ENCODE measurements around the gene ADAT3. TPM values are rescaled to one million over a fixed set of nuclear protein-coding genes. Genes with fewer than 3 reads are reported as not detected.

The ADAT3 gene
- polyA plus RNA-seq, 6 donors from 2014 or later, result 1.9 to 6.1 (median 3.6) TPM

- Mint-ChIP-seq H3K4me1 (peaks cover 5 to 7% (median 5%) of the 10 kb centered on the region in 3 donors), H3K9me3 (no peaks in the 10 kb centered on the region), H3K27me3 (no peaks in the 10 kb centered on the region), H3K27ac (no peak overlapping the region), H3K4me3 (no peak overlapping the region), H3K36me3 (no peaks in the 10 kb centered on the region)
- no peak for ATAC-seq (ENCODE audit: low read depth in 2 of 2)
- DNase-seq, result no peak
Observed at GRCh38 chr19:1918975-1919374, 13.8 kb downstream of the ADAT3 start.

GRCh38 chr19:1920644-1921043 is 15.4 kb downstream of the ADAT3 start:
- DNase-seq, result no peak
- ATAC-seq (ENCODE audit: low read depth in 2 of 2), result no peak
- no peaks in the 10 kb centered on the region for H3K36me3 Mint-ChIP-seq

GRCh38 chr19:1921326-1921725 is 16.1 kb downstream of the ADAT3 start:
- Mint-ChIP-seq H3K36me3 (no peaks in the 10 kb centered on the region), H3K4me1 (peaks cover 0 to 7% (median 5%) of the 10 kb centered on the region in 3 donors), H3K27me3 (no peaks in the 10 kb centered on the region), H3K9me3 (no peaks in the 10 kb centered on the region), H3K27ac (no peak overlapping the region), H3K4me3 (no peak overlapping the region)
- DNase-seq (no peak), ATAC-seq (ENCODE audit: low read depth in 2 of 2) (no peak)

More at GRCh38 chr19:1920644-1921043, 15.4 kb downstream of the ADAT3 start:
- H3K4me1 Mint-ChIP-seq, result peaks cover 1 to 7% (median 5%) of the 10 kb centered on the region in 3 donors
- no peak overlapping the region for H3K27ac Mint-ChIP-seq
- no peaks in the 10 kb centered on the region for H3K9me3 Mint-ChIP-seq
- no peak overlapping the region for H3K4me3 Mint-ChIP-seq
- H3K27me3 Mint-ChIP-seq, result no peaks in the 10 kb centered on the region

- Mint-ChIP-seq H3K4me3 (no peak overlapping the region), H3K27ac (no peak overlapping the region), H3K27me3 (no peaks in the 10 kb centered on the region), H3K4me1 (peaks cover 0 to 7% (median 5%) of the 10 kb centered on the region in 3 donors), H3K36me3 (no peaks in the 10 kb centered on the region), H3K9me3 (no peaks in the 10 kb centered on the region)
- DNase-seq (no peak), ATAC-seq (ENCODE audit: low read depth in 2 of 2) (no peak)
Observed at GRCh38 chr19:1921825-1922224, 16.6 kb downstream of the ADAT3 start.

- Mint-ChIP-seq H3K27ac (no peak overlapping the region), H3K9me3 (no peaks in the 10 kb centered on the region), H3K4me1 (peaks cover 0 to 8% (median 3%) of the 10 kb centered on the region in 3 donors), H3K4me3 (no peak overlapping the region), H3K36me3 (no peaks in the 10 kb centered on the region), H3K27me3 (no peaks in the 10 kb centered on the region)
- no peak for ATAC-seq (ENCODE audit: low read depth in 2 of 2)
- no peak for DNase-seq
Observed at GRCh38 chr19:1922803-1923202, 17.6 kb downstream of the ADAT3 start.

GRCh38 chr19:1923319-1923718 is 18.1 kb downstream of the ADAT3 start:
- Mint-ChIP-seq H3K4me1 (peaks cover 0 to 4% (median 2%) of the 10 kb centered on the region in 3 donors), H3K27me3 (no peaks in the 10 kb centered on the region), H3K27ac (peak overlapping the region in 2 of 6 donors; percentile 26 to 70), H3K36me3 (no peaks in the 10 kb centered on the region), H3K9me3 (no peaks in the 10 kb centered on the region), H3K4me3 (no peak overlapping the region)
- ATAC-seq (ENCODE audit: low read depth in 2 of 2) (peak; percentile 70 to 88), DNase-seq (no peak)

GRCh38 chr19:1924320-1924961 is 19.2 kb downstream of the ADAT3 start:
- DNase-seq, result no peak
- Mint-ChIP-seq H3K9me3 (no peaks in the 10 kb centered on the region), H3K4me1 (peaks cover 0 to 12% (median 4%) of the 10 kb centered on the region in 3 donors), H3K27ac (no peak overlapping the region), H3K4me3 (no peak overlapping the region), H3K36me3 (no peaks in the 10 kb centered on the region), H3K27me3 (no peaks in the 10 kb centered on the region)
- no peak for ATAC-seq (ENCODE audit: low read depth in 2 of 2)

GRCh38 chr19:1925544-1925943 is 20.3 kb downstream of the ADAT3 start:
- ATAC-seq (ENCODE audit: low read depth in 2 of 2) (no peak), DNase-seq (no peak)
- Mint-ChIP-seq H3K27me3 (no peaks in the 10 kb centered on the region), H3K4me1 (peaks cover 8 to 22% (median 14%) of the 10 kb centered on the region in 3 donors), H3K9me3 (no peaks in the 10 kb centered on the region), H3K4me3 (peak overlapping the region in 1 of 8 donors; percentile 55), H3K27ac (no peak overlapping the region), H3K36me3 (no peaks in the 10 kb centered on the region)

- peak overlapping the region; percentile 14 to 97 (median 84) for H3K27ac Mint-ChIP-seq
Observed at GRCh38 chr19:1929021-1929742, 24.0 kb downstream of the ADAT3 start.

GRCh38 chr19:1931445-1931844 is 26.2 kb downstream of the ADAT3 start:
- peak overlapping the region in 3 of 8 donors; percentile 35 to 49 (median 37) for H3K4me3 Mint-ChIP-seq
- H3K27me3 Mint-ChIP-seq, result no peaks in the 10 kb centered on the region

More at GRCh38 chr19:1929021-1929742, 24.0 kb downstream of the ADAT3 start:
- DNase-seq, result peak; percentile 85
- peak; percentile 76 to 80 for ATAC-seq (ENCODE audit: low read depth in 2 of 2)
- H3K9me3 Mint-ChIP-seq, result peaks cover 0 to 3% (median 0%) of the 10 kb centered on the region in 7 donors
- peaks cover 32 to 51% (median 34%) of the 10 kb centered on the region in 3 donors for H3K4me1 Mint-ChIP-seq
- H3K36me3 Mint-ChIP-seq, result no peaks in the 10 kb centered on the region
- H3K27me3 Mint-ChIP-seq, result no peaks in the 10 kb centered on the region
- peak overlapping the region; percentile 71 to 95 (median 86) for H3K4me3 Mint-ChIP-seq

GRCh38 chr19:1932395-1932794 is 27.2 kb downstream of the ADAT3 start:
- Mint-ChIP-seq H3K4me3 (peak overlapping the region in 7 of 8 donors; percentile 17 to 92 (median 60)), H3K27me3 (no peaks in the 10 kb centered on the region), H3K36me3 (no peaks in the 10 kb centered on the region), H3K27ac (peak overlapping the region; percentile 97 to 99 (median 99)), H3K9me3 (peaks cover 0 to 4% (median 0%) of the 10 kb centered on the region in 7 donors), H3K4me1 (peaks cover 55 to 75% (median 56%) of the 10 kb centered on the region in 3 donors)
- ATAC-seq (ENCODE audit: low read depth in 2 of 2) (no peak), DNase-seq (no peak)

More at GRCh38 chr19:1931445-1931844, 26.2 kb downstream of the ADAT3 start:
- peaks cover 0 to 4% (median 0%) of the 10 kb centered on the region in 7 donors for H3K9me3 Mint-ChIP-seq
- peak overlapping the region in 4 of 6 donors; percentile 76 to 99 (median 96) for H3K27ac Mint-ChIP-seq
- H3K4me1 Mint-ChIP-seq, result peaks cover 50 to 71% (median 51%) of the 10 kb centered on the region in 3 donors
- ATAC-seq (ENCODE audit: low read depth in 2 of 2), result no peak
- no peak for DNase-seq
- no peaks in the 10 kb centered on the region for H3K36me3 Mint-ChIP-seq

GRCh38 chr19:1933244-1933643 is 28.0 kb downstream of the ADAT3 start:
- DNase-seq (peak; percentile 77), ATAC-seq (ENCODE audit: low read depth in 2 of 2) (peak; percentile 69 to 77)
- H3K4me1 Mint-ChIP-seq, result peaks cover 51 to 77% (median 56%) of the 10 kb centered on the region in 3 donors
- H3K36me3 Mint-ChIP-seq, result no peaks in the 10 kb centered on the region
- H3K4me3 Mint-ChIP-seq, result peak overlapping the region; percentile 62 to 92 (median 78)
- H3K27ac Mint-ChIP-seq, result peak overlapping the region; percentile 97 to 99 (median 99)
- peaks cover 0 to 4% (median 0%) of the 10 kb centered on the region in 7 donors for H3K9me3 Mint-ChIP-seq
- no peaks in the 10 kb centered on the region for H3K27me3 Mint-ChIP-seq

GRCh38 chr19:1933942-1934341 is 28.7 kb downstream of the ADAT3 start:
- DNase-seq, result no peak
- ATAC-seq (ENCODE audit: low read depth in 2 of 2), result no peak
- peak overlapping the region in 5 of 8 donors; percentile 53 to 92 (median 75) for H3K4me3 Mint-ChIP-seq
- peak overlapping the region in 4 of 6 donors; percentile 79 to 99 (median 99) for H3K27ac Mint-ChIP-seq
- H3K9me3 Mint-ChIP-seq, result peaks cover 0 to 4% (median 0%) of the 10 kb centered on the region in 7 donors
- H3K36me3 Mint-ChIP-seq, result no peaks in the 10 kb centered on the region
- H3K27me3 Mint-ChIP-seq, result no peaks in the 10 kb centered on the region
- peaks cover 51 to 72% (median 56%) of the 10 kb centered on the region in 3 donors for H3K4me1 Mint-ChIP-seq

All from naive B cell (primary cell).